H9 (cell line): Measurements from ENCODE around the gene PKN1. TPM values are rescaled to one million over a fixed set of nuclear protein-coding genes. Genes with fewer than 3 reads are reported as not detected.

Experiments used
- DNase-seq: peaks from one replicate; pipeline ENCODE4 v3.0.0-alpha.2; 2017
- H2AFZ ChIP-seq: one replicate; pipeline ENCODE4 v1.6.1; 2013; ENCODE audit warnings: mild to moderate bottlenecking, low read length, control low read depth, moderate library complexity
- H2AK5ac ChIP-seq: 2 replicates; pipeline ENCODE4 v1.6.1; 2013; ENCODE audit warnings: low read length, control low read depth, mixed read lengths; ENCODE audit not compliant: insufficient read length
- H2BK120ac ChIP-seq: one replicate; pipeline ENCODE4 v1.6.1; 2013; ENCODE audit warnings: low read depth, mild to moderate bottlenecking, low read length, control low read depth, inconsistent platforms; ENCODE audit not compliant: poor library complexity, severe bottlenecking
- H2BK12ac ChIP-seq: 2 replicates; pipeline ENCODE4 v1.6.1; 2013; ENCODE audit warnings: low read length, control low read depth, mixed read lengths, low read depth; ENCODE audit not compliant: insufficient read length
- H2BK15ac ChIP-seq: 2 replicates; pipeline ENCODE4 v1.6.1; 2013; ENCODE audit warnings: low read depth, low read length, control low read depth
- H2BK20ac ChIP-seq: one replicate; pipeline ENCODE4 v1.6.1; 2013; ENCODE audit warnings: low read depth, mild to moderate bottlenecking, low read length, control low read depth, inconsistent platforms; ENCODE audit not compliant: poor library complexity, severe bottlenecking
- H2BK5ac ChIP-seq: 2 replicates; pipeline ENCODE4 v1.6.1; 2013; ENCODE audit warnings: low read length, control low read depth, mixed read lengths; ENCODE audit not compliant: insufficient read length
- H3K14ac ChIP-seq: 2 replicates; pipeline ENCODE4 v1.6.1; 2013; ENCODE audit warnings: low read length, control low read depth; ENCODE audit not compliant: insufficient read depth
- H3K18ac ChIP-seq: 2 replicates; pipeline ENCODE4 v1.6.1; 2013; ENCODE audit warnings: low read depth, mild to moderate bottlenecking, mixed read lengths, low read length, control low read depth; ENCODE audit not compliant: insufficient read length
- H3K23ac ChIP-seq: 2 replicates; pipeline ENCODE4 v1.6.1; 2013; ENCODE audit warnings: low read length, control low read depth, mixed read lengths, low read depth; ENCODE audit not compliant: insufficient read length
- H3K23me2 ChIP-seq: 2 replicates; pipeline ENCODE4 v1.6.1; 2013; ENCODE audit warnings: low read depth, mild to moderate bottlenecking, mixed read lengths, low read length, control low read depth; ENCODE audit not compliant: insufficient read length, poor library complexity, severe bottlenecking
- H3K27ac ChIP-seq: 2 replicates; pipeline ENCODE4 v1.5.1; 2013; ENCODE audit warnings: low read length, control low read depth, mixed read lengths, low read depth; ENCODE audit not compliant: insufficient read length
- H3K27me3 ChIP-seq: 2 replicates; pipeline ENCODE4 v1.6.1; 2013; ENCODE audit warnings: low read length, control low read depth, inconsistent platforms; ENCODE audit not compliant: insufficient read depth
- H3K4ac ChIP-seq: 2 replicates; pipeline ENCODE4 v1.6.1; 2013; ENCODE audit warnings: low read depth, mild to moderate bottlenecking, control low read depth, inconsistent platforms, low read length, moderate library complexity
- H3K4me1 ChIP-seq: 2 replicates; pipeline ENCODE4 v1.6.1; 2013; ENCODE audit warnings: low read length, control low read depth, inconsistent platforms; ENCODE audit not compliant: insufficient read depth
- H3K4me2 ChIP-seq: 2 replicates; pipeline ENCODE4 v1.6.1; 2013; ENCODE audit warnings: low read length, control low read depth, mixed read lengths; ENCODE audit not compliant: insufficient read length, insufficient read depth
- H3K56ac ChIP-seq: 2 replicates; pipeline ENCODE4 v1.6.1; 2013; ENCODE audit warnings: low read depth, mild to moderate bottlenecking, mixed read lengths, low read length, control low read depth; ENCODE audit not compliant: insufficient read length
- H3K79me1 ChIP-seq: 2 replicates; pipeline ENCODE4 v1.6.1; 2013; ENCODE audit warnings: low read depth, mild to moderate bottlenecking, moderate library complexity, low read length, control low read depth, inconsistent platforms; ENCODE audit not compliant: insufficient read depth, poor library complexity, severe bottlenecking
- H3K79me2 ChIP-seq: 2 replicates; pipeline ENCODE4 v1.6.1; 2013; ENCODE audit warnings: low read length, control low read depth, inconsistent platforms; ENCODE audit not compliant: insufficient read depth
- H3K9ac ChIP-seq: 2 replicates; pipeline ENCODE4 v1.6.1; 2013; ENCODE audit warnings: low read length, control low read depth, mixed read lengths; ENCODE audit not compliant: insufficient read length; ENCODE audit errors: extremely low read depth
- H3K9me3 ChIP-seq: one replicate; pipeline ENCODE4 v1.6.1; 2013; ENCODE audit warnings: low read depth, low read length, inconsistent platforms; ENCODE audit not compliant: control insufficient read depth
- H3T11ph ChIP-seq: one replicate; pipeline ENCODE4 v1.6.1; 2013; ENCODE audit warnings: mild to moderate bottlenecking, low read length, control low read depth, inconsistent platforms
- H4K20me1 ChIP-seq: one replicate; pipeline ENCODE4 v1.6.1; 2013; ENCODE audit not compliant: control insufficient read depth, insufficient read length, insufficient read depth
- H4K5ac ChIP-seq: 2 replicates; pipeline ENCODE4 v1.6.1; 2013; ENCODE audit warnings: low read depth, mild to moderate bottlenecking, mixed read lengths, low read length, control low read depth; ENCODE audit not compliant: insufficient read length
- H4K8ac ChIP-seq: replicated peaks from 2 replicates; pipeline ENCODE4 v1.6.1; 2013; ENCODE audit warnings: low read length, control low read depth, mixed read lengths, low read depth; ENCODE audit not compliant: insufficient read length
- H4K91ac ChIP-seq: 2 replicates; pipeline ENCODE4 v1.6.1; 2013; ENCODE audit warnings: low read depth, mild to moderate bottlenecking, moderate library complexity, mixed read lengths, low read length, control low read depth; ENCODE audit not compliant: insufficient read length
- H3K27ac Mint-ChIP-seq, 3 experiments: 2 replicates in 2 of 3; 3 replicates in 1 of 3; pipeline ENCODE4 v1.8.0; 2020 to 2021; ENCODE audit warnings: mixed read lengths in 3 of 3, mild to moderate bottlenecking in 1 of 3, moderate library complexity in 1 of 3
- H3K27me3 Mint-ChIP-seq: 2 replicates; pipeline ENCODE4 v1.8.0; 2021; ENCODE audit warnings: low read depth, mild to moderate bottlenecking, moderate library complexity, mixed read lengths
- H3K36me3 Mint-ChIP-seq, 3 experiments: 2 replicates in 2 of 3; 3 replicates in 1 of 3; pipeline ENCODE4 v1.8.0; 2020 to 2021; ENCODE audit warnings: low read depth in 3 of 3, mixed read lengths in 3 of 3; ENCODE audit not compliant: insufficient read depth in 1 of 3
- H3K4me1 Mint-ChIP-seq, 2 experiments: 2 replicates each; pipeline ENCODE4 v1.8.0; 2020; ENCODE audit warnings: mixed read lengths in 2 of 2
- H3K4me3 Mint-ChIP-seq, 2 experiments: 2 replicates in 1 of 2; 3 replicates in 1 of 2; pipeline ENCODE4 v1.8.0; 2020 to 2021; ENCODE audit warnings: mild to moderate bottlenecking in 2 of 2, mixed read lengths in 2 of 2, moderate library complexity in 1 of 2
- H3K9me3 Mint-ChIP-seq, 2 experiments: 2 replicates in 1 of 2; 3 replicates in 1 of 2; pipeline ENCODE4 v1.8.0; 2020; ENCODE audit warnings: mild to moderate bottlenecking in 2 of 2, mixed read lengths in 2 of 2, moderate library complexity in 1 of 2
- WGBS: extraction: QIAGEN DNeasy Blood & Tissue Kit; methylation state at CpG from one replicate; pipeline ENCODE4 v1.1.7; 2013; ENCODE audit warnings: missing lambda C conversion rate, low lambda C conversion rate, mixed read lengths; ENCODE audit not compliant: insufficient read length; ENCODE audit errors: extremely low coverage; 5-methylcytosine and 5-hydroxymethylcytosine counted together
- total RNA-seq: library from RNA; stranded (reverse); gene quantifications from 2 replicates; pipeline ENCODE4 v1.2.1, GENCODE V29; 2021
- TF ChIP-seq, protein P1 (sequence below): fragments of 200-600 bp; sonication (generic); conservative IDR thresholded peaks from 3 replicates; pipeline ENCODE4 v1.8.0; 2021; ENCODE audit warnings: antibody characterized with exemption, mild to moderate bottlenecking

PKN1 gene
- total RNA-seq, 1 experiment from 2014 or later, result 159 TPM

DNA sequence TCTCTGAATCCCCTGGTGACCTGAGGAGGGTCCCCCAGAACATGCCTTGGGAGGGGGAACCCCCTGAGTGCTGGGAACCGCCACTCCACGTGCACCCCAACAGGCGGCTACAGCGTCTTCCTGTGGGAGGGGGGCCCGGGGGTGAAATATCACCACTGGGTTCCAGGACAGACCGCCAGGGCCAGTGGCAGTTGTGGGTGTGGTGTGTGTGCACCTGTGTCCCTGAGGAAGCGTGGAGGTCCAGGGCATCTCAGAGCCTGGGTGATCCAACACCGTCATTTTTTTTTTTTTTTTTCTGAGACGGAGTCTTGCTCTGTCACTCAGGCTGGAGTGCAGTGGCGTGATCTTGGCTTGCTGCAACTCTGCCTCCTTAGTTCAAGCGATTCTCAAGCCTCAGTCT is 47.6 kb upstream of the PKN1 start:
- Histone ChIP-seq H3K4ac (no peak overlapping the region), H3K56ac (no peak overlapping the region), H4K20me1 (no peaks in the 10 kb centered on the region), H2BK120ac (no peak overlapping the region), H3T11ph (no peak overlapping the region), H3K23me2 (no peaks in the 10 kb centered on the region), H3K4me2 (no peak overlapping the region), H4K91ac (no peak overlapping the region), H4K5ac (no peak overlapping the region), H2AK5ac (no peak overlapping the region), H3K23ac (no peak overlapping the region), H3K79me2 (no peaks in the 10 kb centered on the region), H3K4me1 (0 out of 2 replicates have a peak, but pooled peaks cover 2% of the 10 kb centered on the region), H3K9me3 (no peaks in the 10 kb centered on the region), H2BK5ac (no peak overlapping the region), H2BK12ac (no peak overlapping the region), H3K14ac (no peak overlapping the region), H2BK15ac (no peak overlapping the region), H3K27me3 (no peaks in the 10 kb centered on the region), H3K79me1 (no peaks in the 10 kb centered on the region), H3K27ac (no peak overlapping the region), H4K8ac (no peak overlapping the region), H2AFZ (no peak overlapping the region), H3K9ac (no peak overlapping the region), H2BK20ac (no peak overlapping the region), H3K18ac (no peak overlapping the region)
- WGBS, result no CpG with 5 or more reads among the region's 11 CpGs
- TF ChIP-seq, protein P1, sequence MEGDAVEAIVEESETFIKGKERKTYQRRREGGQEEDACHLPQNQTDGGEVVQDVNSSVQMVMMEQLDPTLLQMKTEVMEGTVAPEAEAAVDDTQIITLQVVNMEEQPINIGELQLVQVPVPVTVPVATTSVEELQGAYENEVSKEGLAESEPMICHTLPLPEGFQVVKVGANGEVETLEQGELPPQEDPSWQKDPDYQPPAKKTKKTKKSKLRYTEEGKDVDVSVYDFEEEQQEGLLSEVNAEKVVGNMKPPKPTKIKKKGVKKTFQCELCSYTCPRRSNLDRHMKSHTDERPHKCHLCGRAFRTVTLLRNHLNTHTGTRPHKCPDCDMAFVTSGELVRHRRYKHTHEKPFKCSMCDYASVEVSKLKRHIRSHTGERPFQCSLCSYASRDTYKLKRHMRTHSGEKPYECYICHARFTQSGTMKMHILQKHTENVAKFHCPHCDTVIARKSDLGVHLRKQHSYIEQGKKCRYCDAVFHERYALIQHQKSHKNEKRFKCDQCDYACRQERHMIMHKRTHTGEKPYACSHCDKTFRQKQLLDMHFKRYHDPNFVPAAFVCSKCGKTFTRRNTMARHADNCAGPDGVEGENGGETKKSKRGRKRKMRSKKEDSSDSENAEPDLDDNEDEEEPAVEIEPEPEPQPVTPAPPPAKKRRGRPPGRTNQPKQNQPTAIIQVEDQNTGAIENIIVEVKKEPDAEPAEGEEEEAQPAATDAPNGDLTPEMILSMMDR, result no peak
- peaks cover 7 to 21% of the 10 kb centered on the region in 2 experiments; a peak in 3 of 4 replicates for H3K4me1 Mint-ChIP-seq
- no peak for DNase-seq
- H3K9me3 Mint-ChIP-seq, result no peaks in the 10 kb centered on the region
- no peaks in the 10 kb centered on the region for H3K36me3 Mint-ChIP-seq
- peaks cover 4% of the 10 kb centered on the region for H3K27me3 Mint-ChIP-seq
- 0 out of 7 replicates have a peak overlapping the region, but pooled peaks of 1 of the 3 experiments have one; percentile 42 for H3K27ac Mint-ChIP-seq
- H3K4me3 Mint-ChIP-seq, result no peak overlapping the region
